HepG2 (cell line): ENCODE data around the gene VSIG2. TPM values are rescaled to one million over a fixed set of nuclear protein-coding genes. Genes with fewer than 3 reads are reported as not detected.

ENCODE experiments used
- ATAC-seq: fragments of 200-7000 bp; cut with Tn5 transposase; 3 replicates; pipeline ENCODE4 v1.9.1; 2020; ENCODE audit warnings: mild to moderate bottlenecking, moderate library complexity
- BruUV-seq: library from RNA; stranded (reverse); fragments of 400-500 nt; replicated peaks from 2 replicates; lab custom pipeline; 2021; lab: Mats Ljungman, UMichigan
- CTCF ChIA-PET: fragments of 300-600 bp; formaldehyde crosslinking; extraction: SDS; loops from one replicate; lab custom pipeline; 2021; ENCODE audit warnings: low total read pairs, inconsistent platforms, low intra/inter-chr PET ratio; lab: Yijun Ruan, JAX
- POLR2A ChIA-PET: fragments of 350-600 bp; sonication (Branson Sonifier 250); formaldehyde crosslinking; loops from one replicate; lab custom pipeline; 2020; ENCODE audit warnings: antibody characterized with exemption, inconsistent platforms; lab: Yijun Ruan, JAX
- DNase-seq: peaks from one replicate; pipeline ENCODE4 v3.0.0-alpha.2; 2015; ENCODE audit warnings: low spot score
- FAIRE-seq: peaks from 3 replicates; lab custom pipeline; 2011; peaks lifted over from hg19 to GRCh38; lab: Jason Lieb, UNC
- H2AFZ ChIP-seq: one replicate; pipeline ENCODE4 v1.6.1; 2011; ENCODE audit warnings: low read length, inconsistent platforms
- H3K27ac ChIP-seq: fragments of 300-600 bp; 3 replicates; pipeline ENCODE4 v1.8.0; 2011; ENCODE audit warnings: mixed run types, mild to moderate bottlenecking, mixed read lengths, low read length, inconsistent platforms; ENCODE audit not compliant: insufficient read depth; ENCODE audit errors: extremely low read length
- H3K27me3 ChIP-seq, 2 experiments: fragments of 200-600 bp in 1 of 2; 2 replicates in 1 of 2; 3 replicates in 1 of 2; pipeline versions ENCODE4 v1.6.0 to v1.8.0; 2011; ENCODE audit warnings: low read length in 2 of 2, mild to moderate bottlenecking in 2 of 2, moderate library complexity in 2 of 2, inconsistent platforms in 1 of 2; ENCODE audit not compliant: insufficient read depth in 2 of 2, control insufficient read depth in 1 of 2
- H3K36me3 ChIP-seq, 2 experiments: fragments of 200-600 bp in 1 of 2; replicated peaks in 1 of 2; 2 replicates in 1 of 2; 3 replicates in 1 of 2; pipeline versions ENCODE4 v1.5.1 to v1.8.0; 2011; ENCODE audit warnings: low read length in 2 of 2, inconsistent platforms in 1 of 2; ENCODE audit not compliant: insufficient read depth in 2 of 2, control insufficient read depth in 1 of 2
- H3K4me1 ChIP-seq: 2 replicates; pipeline ENCODE4 v1.5.1; 2012; ENCODE audit warnings: low read length, inconsistent platforms; ENCODE audit not compliant: insufficient read depth
- H3K4me2 ChIP-seq: 2 replicates; pipeline ENCODE4 v1.6.0; 2011; ENCODE audit warnings: low read depth, low read length, inconsistent platforms
- H3K4me3 ChIP-seq, 3 experiments: fragments of 200-600 bp in 1 of 3; sonication (generic), shearing (Covaris generic) in 1 of 3; replicated peaks in 1 of 3; 2 replicates each; pipeline ENCODE4 v1.5.1; 2011 to 2016; ENCODE audit warnings: low read length in 3 of 3, inconsistent platforms in 2 of 3, low read depth in 2 of 3, mild to moderate bottlenecking in 2 of 3, control low read depth in 1 of 3, mixed read lengths in 1 of 3; ENCODE audit not compliant: insufficient read depth in 1 of 3
- H3K79me2 ChIP-seq: one replicate; pipeline ENCODE4 v1.6.1; 2011; ENCODE audit warnings: low read length, inconsistent platforms; ENCODE audit not compliant: insufficient read depth
- H3K9ac ChIP-seq: 2 replicates; pipeline ENCODE4 v1.6.0; 2011; ENCODE audit warnings: mild to moderate bottlenecking, low read depth, low read length, inconsistent platforms; ENCODE audit not compliant: insufficient read depth
- H3K9me3 ChIP-seq: 2 replicates; pipeline ENCODE4 v1.5.1; 2012; ENCODE audit warnings: mild to moderate bottlenecking, low read length
- H4K20me1 ChIP-seq: 2 replicates; pipeline ENCODE4 v1.6.0; 2011; ENCODE audit warnings: inconsistent platforms, mild to moderate bottlenecking, low read length, moderate library complexity; ENCODE audit not compliant: insufficient read depth
- MAFF ChIP-seq: IDR thresholded peaks from 2 replicates; pipeline ENCODE4 v1.6.1; 2011; ENCODE audit warnings: low read depth, low read length, improper control_type of control experiment
- MAFK ChIP-seq, 2 experiments: IDR thresholded peaks in 1 of 2; conservative IDR thresholded peaks in 1 of 2; 2 replicates each; pipeline ENCODE4 v1.6.1; 2011; ENCODE audit warnings: improper control_type of control experiment in 2 of 2, low read length in 2 of 2
- RARG ChIP-seq: sonication (generic); formaldehyde crosslinking; IDR thresholded peaks from 2 replicates; pipeline ENCODE4 v1.4.0; 2020; ENCODE audit warnings: low read depth, mild to moderate bottlenecking, missing genetic modification reagents
- ZNF260 ChIP-seq: sonication (generic); formaldehyde crosslinking; IDR thresholded peaks from 2 replicates; pipeline ENCODE4 v1.4.0; 2020; ENCODE audit warnings: missing genetic modification reagents, low read depth, mild to moderate bottlenecking, borderline replicate concordance
- WGBS: methylation state at CpG from one replicate; pipeline ENCODE4 v1.1.6; 2017; ENCODE audit warnings: low lambda C conversion rate; 5-methylcytosine and 5-hydroxymethylcytosine counted together
- in situ Hi-C: cut with HindIII; loops from 2 replicates; pipeline ENCODE4 v1.10.0; 2017; ENCODE audit warnings: low pct_unique_long_range_greater_than_20kb; ENCODE audit not compliant: extremely low pct_ligation_motif_present
- intact Hi-C: fragments of 100-400 bp; cut with micrococcal nuclease; formaldehyde crosslinking; loops from one replicate; pipeline ENCODE4 v1.10.0; 2022; ENCODE audit not compliant: unreplicated experiment
- polyA plus RNA-seq, 8 experiments: library from polyadenylated mRNA; depleted of rRNA in 3 of 8; stranded (reverse) in 7 of 8; unstranded in 1 of 8; fragments of >200 nt; fragmentation: Illumina TruSeq in 4 of 8; extraction: Trizol in 4 of 8; gene quantifications; 2 replicates each; pipeline versions ENCODE4 v1.2.1 to v1.2.3, GENCODE V29; 2011 to 2016; ENCODE audit warnings: low read depth in 4 of 8, missing spikeins in 1 of 8, mixed read lengths in 1 of 8; ENCODE audit not compliant: insufficient read depth in 1 of 8
- total RNA-seq, 5 experiments: library from RNA; depleted of rRNA; stranded (reverse); fragments of >200 nt; fragmentation: Illumina TruSeq; extraction: Trizol; gene quantifications; 2 replicates each; pipeline ENCODE4 v1.2.3, GENCODE V29; 2016; ENCODE audit warnings: low read depth in 1 of 5
- TF ChIP-seq, protein P1 (sequence below): sonication (generic); formaldehyde crosslinking; IDR thresholded peaks from 2 replicates; pipeline ENCODE4 v1.8.0; 2023; ENCODE audit warnings: mild to moderate bottlenecking, missing genetic modification reagents

VSIG2 gene
- total and polyA plus RNA-seq, 2 of the 13 experiments (the other 11 are each of a cell fraction or from before 2014, with no cell fraction given) = 0.80 to 2.7 TPM

DNA sequence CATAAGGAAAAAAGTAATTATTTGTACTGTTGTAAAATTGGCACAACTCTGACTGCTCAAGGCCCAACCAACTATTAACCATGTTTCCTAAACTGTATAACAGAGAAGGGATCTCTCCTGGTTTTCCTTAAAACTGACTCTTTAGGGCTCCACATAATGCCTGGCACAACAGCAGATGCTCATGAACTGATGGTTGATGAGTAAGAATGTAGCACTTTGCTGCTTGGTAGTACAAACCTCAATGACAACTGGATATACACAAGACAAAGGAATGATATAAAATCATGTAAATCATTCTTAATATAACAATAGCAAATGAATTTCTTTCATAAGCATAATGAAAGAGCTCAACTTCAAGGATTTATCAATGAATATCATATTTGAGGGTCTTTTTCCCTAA lies 36.5 kb upstream of the VSIG2 start:
- H4K20me1 ChIP-seq = peaks cover 17% of the 10 kb centered on the region; the same call in 1 of the 2 replicates
- ATAC-seq = no peak
- no peak overlapping the region for H2AFZ ChIP-seq
- 0 out of 2 replicates have a peak, but pooled peaks cover 6% of the 10 kb centered on the region for H3K4me1 ChIP-seq
- no peaks in the 10 kb centered on the region for H3K9me3 ChIP-seq
- H3K9ac ChIP-seq = no peak overlapping the region
- H3K36me3 ChIP-seq = no peaks in the 10 kb centered on the region
- DNase-seq = no peak
- peaks cover 61% of the 10 kb centered on the region for H3K79me2 ChIP-seq
- in situ Hi-C loops = no loop called here
- ChIA-PET POLR2A (no interaction called here), CTCF (no interaction called here)
- TF ChIP-seq, protein P1, sequence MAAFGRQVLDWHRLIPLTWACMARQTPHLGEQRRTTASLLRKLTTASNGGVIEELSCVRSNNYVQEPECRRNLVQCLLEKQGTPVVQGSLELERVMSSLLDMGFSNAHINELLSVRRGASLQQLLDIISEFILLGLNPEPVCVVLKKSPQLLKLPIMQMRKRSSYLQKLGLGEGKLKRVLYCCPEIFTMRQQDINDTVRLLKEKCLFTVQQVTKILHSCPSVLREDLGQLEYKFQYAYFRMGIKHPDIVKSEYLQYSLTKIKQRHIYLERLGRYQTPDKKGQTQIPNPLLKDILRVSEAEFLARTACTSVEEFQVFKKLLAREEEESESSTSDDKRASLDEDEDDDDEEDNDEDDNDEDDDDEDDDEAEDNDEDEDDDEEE (CRISPR knock-in tag) = no peak
- TF ChIP-seq ZNF260 (CRISPR knock-in tag) = no peak
- H3K4me3 ChIP-seq = no peak overlapping the region
- H3K4me2 ChIP-seq = no peak overlapping the region
- BruUV-seq = no TSS peak
- no peak overlapping the region for H3K27ac ChIP-seq
- no peaks in the 10 kb centered on the region for H3K27me3 ChIP-seq
- intact Hi-C loops = no loop called here
- no peak for FAIRE-seq

DNA sequence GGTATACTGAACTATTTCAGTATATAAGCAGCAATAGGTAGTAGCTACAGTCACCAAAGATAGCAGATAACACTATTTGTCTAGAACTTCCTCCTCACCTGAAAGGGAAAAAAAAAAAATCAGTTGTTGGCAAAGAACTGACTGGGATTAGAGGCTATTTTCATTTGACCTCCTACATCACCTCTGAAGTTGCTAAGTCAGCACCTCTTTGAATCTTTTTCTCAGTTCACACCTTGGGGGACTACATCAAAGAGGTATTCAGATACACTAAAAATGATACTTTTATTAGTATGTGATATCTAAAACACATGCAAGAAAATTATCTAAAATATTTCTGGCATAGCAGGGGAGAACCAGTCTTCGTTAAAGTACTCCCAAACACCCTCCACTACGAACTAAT lies 32.0 kb upstream of the VSIG2 start:
- H3K4me2 ChIP-seq = no peak overlapping the region
- no peaks in the 10 kb centered on the region for H3K27me3 ChIP-seq
- no peaks in the 10 kb centered on the region for H3K36me3 ChIP-seq
- POLR2A ChIA-PET = no interaction called here
- no peak overlapping the region for H3K27ac ChIP-seq
- BruUV-seq = no TSS peak
- peaks cover 18% of the 10 kb centered on the region for H3K79me2 ChIP-seq
- intact Hi-C loops = no loop called here
- no peak overlapping the region for H3K9ac ChIP-seq
- no peaks in the 10 kb centered on the region for H3K9me3 ChIP-seq
- CTCF ChIA-PET = no interaction called here
- TF ChIP-seq RARG = no peak
- TF ChIP-seq MAFK (conservative IDR thresholded peaks at IDR 0.05 in 1 of 2, IDR thresholded peaks at IDR 0.05 in 1 of 2; ENCODE audit: low read length in 2 of 2) = peak; percentile 44 to 68; a peak in 3 of 4 replicates
- TF ChIP-seq MAFF = 0 out of 2 replicates have a peak, but pooled peaks have one; percentile 26
- no peaks in the 10 kb centered on the region for H3K4me1 ChIP-seq
- ATAC-seq = no peak
- in situ Hi-C loops = no loop called here
- no peak for FAIRE-seq
- no peak overlapping the region for H3K4me3 ChIP-seq
- peaks cover 3% of the 10 kb centered on the region; the same call in 1 of the 2 replicates for H4K20me1 ChIP-seq
- no peak overlapping the region for H2AFZ ChIP-seq
- 93% methylated on average over 2 of the region's 2 CpGs for WGBS
- DNase-seq = no peak
